Left ventricle myocardium inferior (tissue), 1 donor: Measurements from ENCODE around the gene BOC. TPM values are rescaled to one million over a fixed set of nuclear protein-coding genes. Genes with fewer than 3 reads are reported as not detected.

Experiments
- DNase-seq: peaks from one replicate; pipeline ENCODE4 v3.0.0-alpha.2; 2020
- H3K27ac ChIP-seq: fragments of 200-600 bp; replicated peaks from 2 replicates; pipeline ENCODE4 v1.8.0; 2021
- H3K27me3 ChIP-seq: fragments of 200-600 bp; 2 replicates; pipeline ENCODE4 v1.8.0; 2021; ENCODE audit warnings: low read depth
- H3K36me3 ChIP-seq: fragments of 200-600 bp; 2 replicates; pipeline ENCODE4 v1.8.0; 2021
- H3K4me1 ChIP-seq: fragments of 200-600 bp; 2 replicates; pipeline ENCODE4 v1.8.0; 2021
- H3K4me3 ChIP-seq: fragments of 200-600 bp; 2 replicates; pipeline ENCODE4 v1.8.0; 2021; ENCODE audit warnings: mild to moderate bottlenecking, moderate library complexity
- H3K9me3 ChIP-seq: fragments of 200-600 bp; replicated peaks from 2 replicates; pipeline ENCODE4 v1.8.0; 2021
- intact Hi-C: fragments of 100-400 bp; cut with micrococcal nuclease; formaldehyde crosslinking; loops from one replicate; pipeline ENCODE4 v1.11.0; 2022
- total RNA-seq: library from RNA; stranded (reverse); fragmentation: NEBNext Ultra II Directional; extraction: Animal tissue kit (Norgen Biotek cat#: 25700); gene quantifications from one replicate; pipeline ENCODE4 v1.2.1, GENCODE V29; 2021
- TF ChIP-seq, protein P1 (sequence below): fragments of 200-600 bp; IDR thresholded peaks from 2 replicates; pipeline ENCODE4 v1.8.0; 2021; ENCODE audit warnings: antibody characterized with exemption, mild to moderate bottlenecking, borderline replicate concordance
- donor health status: DM: no; HTN: yes; CAD: no; lungs with severe emphysema.

The BOC gene
- total RNA-seq, 1 donor from 2014 or later: 6.7 TPM

DNA sequence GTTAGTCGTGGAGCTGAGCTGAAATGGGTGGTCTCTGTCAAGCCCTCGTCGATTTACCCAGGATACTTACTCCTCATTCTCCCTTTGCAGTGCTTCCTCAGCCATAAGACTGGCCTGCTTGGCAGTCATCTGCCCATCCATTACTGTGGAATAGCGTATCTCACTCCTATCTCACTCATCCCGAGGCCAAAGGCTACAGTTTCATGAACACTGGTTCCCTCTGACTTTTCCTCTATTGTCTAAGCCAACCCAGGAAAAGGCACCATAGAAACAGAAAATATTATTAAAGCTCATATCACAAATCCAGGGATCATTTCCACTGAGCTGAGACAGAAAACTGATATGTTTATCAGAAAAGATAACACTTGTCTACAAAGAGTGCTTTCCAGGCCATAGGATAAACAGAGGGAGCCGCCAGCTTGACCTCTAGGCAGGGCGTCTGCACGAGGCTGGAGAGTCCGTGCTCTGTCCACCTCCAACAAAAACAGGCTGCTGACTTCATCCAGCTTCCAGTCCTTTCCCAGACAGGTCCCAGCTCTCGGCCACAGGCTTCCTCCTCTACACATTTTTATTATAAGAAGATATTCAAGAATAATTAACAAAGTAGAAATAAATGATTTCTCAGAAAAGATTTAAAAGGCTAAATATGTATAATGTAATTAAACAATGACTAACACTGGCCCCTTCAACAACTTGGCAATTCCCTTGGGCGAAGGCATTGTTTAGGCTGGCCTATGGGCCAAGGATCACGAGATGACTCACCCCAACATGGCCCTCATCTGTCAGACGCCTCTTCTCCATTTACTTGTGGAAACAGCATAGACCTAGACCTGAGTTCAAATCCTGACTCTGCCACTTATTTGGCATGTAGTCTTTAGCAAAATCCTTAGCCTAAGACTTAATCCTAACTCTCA lies 27.4 kb upstream of the BOC start:
- TF ChIP-seq, protein P1, sequence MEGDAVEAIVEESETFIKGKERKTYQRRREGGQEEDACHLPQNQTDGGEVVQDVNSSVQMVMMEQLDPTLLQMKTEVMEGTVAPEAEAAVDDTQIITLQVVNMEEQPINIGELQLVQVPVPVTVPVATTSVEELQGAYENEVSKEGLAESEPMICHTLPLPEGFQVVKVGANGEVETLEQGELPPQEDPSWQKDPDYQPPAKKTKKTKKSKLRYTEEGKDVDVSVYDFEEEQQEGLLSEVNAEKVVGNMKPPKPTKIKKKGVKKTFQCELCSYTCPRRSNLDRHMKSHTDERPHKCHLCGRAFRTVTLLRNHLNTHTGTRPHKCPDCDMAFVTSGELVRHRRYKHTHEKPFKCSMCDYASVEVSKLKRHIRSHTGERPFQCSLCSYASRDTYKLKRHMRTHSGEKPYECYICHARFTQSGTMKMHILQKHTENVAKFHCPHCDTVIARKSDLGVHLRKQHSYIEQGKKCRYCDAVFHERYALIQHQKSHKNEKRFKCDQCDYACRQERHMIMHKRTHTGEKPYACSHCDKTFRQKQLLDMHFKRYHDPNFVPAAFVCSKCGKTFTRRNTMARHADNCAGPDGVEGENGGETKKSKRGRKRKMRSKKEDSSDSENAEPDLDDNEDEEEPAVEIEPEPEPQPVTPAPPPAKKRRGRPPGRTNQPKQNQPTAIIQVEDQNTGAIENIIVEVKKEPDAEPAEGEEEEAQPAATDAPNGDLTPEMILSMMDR: no peak
- Histone ChIP-seq H3K9me3 (peaks cover 16% of the 10 kb centered on the region), H3K27me3 (no peaks in the 10 kb centered on the region), H3K27ac (no peak overlapping the region), H3K4me3 (no peak overlapping the region), H3K36me3 (no peaks in the 10 kb centered on the region), H3K4me1 (no peaks in the 10 kb centered on the region)
- intact Hi-C loops: no loop called here
- DNase-seq: no peak

DNA sequence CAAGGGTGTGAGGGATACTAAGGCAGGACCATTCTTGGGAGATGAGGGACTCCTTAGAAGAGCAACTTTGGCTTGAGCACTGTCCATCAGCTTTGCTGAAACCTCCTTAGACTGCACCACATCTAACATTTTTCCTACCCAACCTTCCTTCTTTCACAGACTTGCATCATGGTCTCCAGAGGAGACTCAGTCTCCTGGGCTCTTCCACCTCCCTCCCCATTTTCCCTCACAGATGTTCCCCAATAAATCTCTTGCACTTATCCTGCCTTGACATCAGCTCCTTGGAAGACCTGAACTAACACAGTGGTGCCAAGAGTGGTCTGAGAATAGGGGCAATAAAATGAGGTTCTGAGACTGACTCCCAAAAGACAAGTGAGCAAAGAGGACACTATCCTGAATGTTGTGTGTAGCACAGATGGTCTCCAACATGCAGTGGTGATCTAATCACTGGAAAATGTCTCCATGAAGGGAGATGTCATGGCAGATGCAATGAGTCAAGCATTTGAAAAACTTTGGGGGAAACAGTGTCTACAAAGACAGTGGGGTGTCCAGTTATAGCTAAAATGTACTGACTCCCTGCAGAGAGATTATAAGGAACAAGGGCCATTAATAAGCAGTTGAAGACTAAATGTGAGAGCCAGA lies 26.0 kb upstream of the BOC start:
- Histone ChIP-seq H3K4me1 (no peaks in the 10 kb centered on the region), H3K4me3 (no peak overlapping the region), H3K27me3 (no peaks in the 10 kb centered on the region), H3K27ac (no peak overlapping the region), H3K9me3 (peaks cover 20% of the 10 kb centered on the region), H3K36me3 (no peaks in the 10 kb centered on the region)
- intact Hi-C loops: no loop called here
- DNase-seq: no peak
- TF ChIP-seq, protein P1: no peak

DNA sequence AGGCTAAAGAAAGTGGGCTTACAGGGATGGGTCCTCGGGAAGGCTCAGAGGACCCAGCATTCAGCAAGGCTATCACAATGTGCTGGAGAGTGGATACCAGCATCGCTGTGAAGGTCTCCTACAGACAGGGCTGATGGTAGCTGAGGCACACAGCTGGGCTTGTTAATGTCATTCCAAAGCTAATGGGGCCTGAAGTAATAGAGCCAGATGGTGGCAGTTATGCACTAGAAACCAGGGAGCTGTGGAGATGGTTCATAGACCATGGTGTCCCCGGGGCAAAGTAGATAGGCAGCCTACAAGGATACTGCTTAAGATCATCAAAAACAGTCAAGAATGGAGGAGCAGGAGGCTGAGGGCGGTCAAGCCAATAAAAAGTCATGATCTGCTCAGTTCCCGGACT lies 24.8 kb upstream of the BOC start:
- no peaks in the 10 kb centered on the region for H3K4me1 ChIP-seq
- H3K9me3 ChIP-seq: peaks cover 20% of the 10 kb centered on the region
- intact Hi-C loops: no loop called here
- no peaks in the 10 kb centered on the region for H3K27me3 ChIP-seq
- H3K36me3 ChIP-seq: no peaks in the 10 kb centered on the region
- TF ChIP-seq, protein P1: no peak
- no peak overlapping the region for H3K27ac ChIP-seq
- no peak overlapping the region for H3K4me3 ChIP-seq
- DNase-seq: no peak

DNA sequence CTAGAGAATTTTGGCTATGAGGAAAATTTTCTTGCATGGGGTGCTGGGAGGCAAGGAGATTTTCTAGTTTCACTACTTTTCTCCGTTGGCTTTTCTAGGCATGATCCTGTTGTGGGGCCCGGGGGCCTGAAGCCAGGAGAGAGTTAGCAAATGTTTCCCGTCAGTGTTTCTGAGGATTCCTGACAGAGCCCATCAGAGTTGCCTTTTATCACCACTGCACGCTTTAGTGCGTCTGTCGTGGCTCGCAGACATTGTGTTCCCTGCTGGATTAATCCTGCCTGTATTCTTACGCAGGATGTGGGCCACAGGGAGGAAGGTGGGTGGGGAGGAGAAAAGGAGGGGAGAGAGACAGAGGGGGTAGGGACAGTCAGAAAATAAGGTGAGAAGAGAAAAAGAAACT lies 18.1 kb upstream of the BOC start:
- TF ChIP-seq, protein P1: no peak
- H3K27ac ChIP-seq: no peak overlapping the region
- H3K4me3 ChIP-seq: no peak overlapping the region
- DNase-seq: no peak
- H3K27me3 ChIP-seq: no peaks in the 10 kb centered on the region
- peaks cover 11% of the 10 kb centered on the region for H3K9me3 ChIP-seq
- H3K4me1 ChIP-seq: no peaks in the 10 kb centered on the region
- no peaks in the 10 kb centered on the region for H3K36me3 ChIP-seq
- intact Hi-C loops: no loop called here

DNA sequence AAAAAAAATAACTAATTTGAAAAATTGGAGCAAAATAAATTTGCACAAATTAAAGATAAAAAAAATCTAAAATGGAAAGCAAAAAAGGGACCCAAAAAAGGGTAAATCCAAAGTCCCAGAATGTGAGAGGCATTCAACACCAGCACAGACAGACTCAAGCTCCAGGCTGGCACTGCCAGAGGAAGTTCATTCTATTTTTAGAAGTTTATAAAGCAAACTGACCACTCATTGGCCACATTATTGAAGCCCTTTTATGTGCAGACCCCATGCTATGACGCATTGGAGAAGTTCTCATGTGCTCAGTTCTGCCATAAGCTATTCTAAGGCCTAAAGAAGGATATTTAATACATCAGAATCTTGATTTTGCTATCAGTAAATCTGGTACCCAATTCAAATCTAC lies 17.6 kb upstream of the BOC start:
- no peak overlapping the region for H3K27ac ChIP-seq
- no peak for DNase-seq
- no peak overlapping the region for H3K4me3 ChIP-seq
- H3K4me1 ChIP-seq: no peaks in the 10 kb centered on the region
- TF ChIP-seq, protein P1: no peak
- H3K9me3 ChIP-seq: peaks cover 7% of the 10 kb centered on the region
- no peaks in the 10 kb centered on the region for H3K36me3 ChIP-seq
- intact Hi-C loops: no loop called here
- no peaks in the 10 kb centered on the region for H3K27me3 ChIP-seq
